Tibial nerve (tissue), 4 donors: ENCODE results near the gene FGD6. TPM values are rescaled to one million over a fixed set of nuclear protein-coding genes. Genes with fewer than 3 reads are reported as not detected.

ENCODE experiments used
- DNase-seq, 2 donors: peaks; one replicate each; pipeline ENCODE4 v3.0.0-alpha.2; 2019; ENCODE audit warnings: low spot score in 2 of 2
- H3K27ac ChIP-seq, 4 donors: fragments of 200-600 bp; sonication (generic) in 3 of 4; one replicate each; pipeline ENCODE4 v1.5.1; 2017 to 2019; ENCODE audit warnings: mild to moderate bottlenecking in 1 of 4
- H3K27me3 ChIP-seq, 2 donors: fragments of 200-600 bp; sonication (generic) in 1 of 2; one replicate each; pipeline versions ENCODE4 v1.5.1 to v1.6.0; 2017 to 2019
- H3K36me3 ChIP-seq, 3 donors: fragments of 200-600 bp; sonication (generic); one replicate each; pipeline ENCODE4 v1.5.1; 2018 to 2019
- H3K4me1 ChIP-seq, 4 donors: fragments of 200-600 bp; sonication (generic) in 3 of 4; one replicate each; pipeline ENCODE4 v1.5.1; 2017 to 2019
- H3K4me3 ChIP-seq, 4 donors: fragments of 200-600 bp; sonication (generic) in 3 of 4; one replicate each; pipeline ENCODE4 v1.5.1; 2017 to 2019; ENCODE audit warnings: mild to moderate bottlenecking in 1 of 4, moderate library complexity in 1 of 4
- H3K9me3 ChIP-seq, 4 donors: fragments of 200-600 bp; sonication (generic) in 3 of 4; one replicate each; pipeline ENCODE4 v1.5.1; 2017 to 2019
- EP300 ChIP-seq, 2 donors: sonication (generic); formaldehyde crosslinking; IDR thresholded peaks; one replicate each; pipeline ENCODE4 v1.6.1; 2017; ENCODE audit warnings: antibody characterized with exemption in 2 of 2, mild to moderate bottlenecking in 1 of 2
- POLR2A ChIP-seq, 2 donors: fragments of 450-650 bp; IDR thresholded peaks; one replicate each; pipeline ENCODE4 v1.6.1; 2017; ENCODE audit warnings: antibody characterized with exemption in 2 of 2, mild to moderate bottlenecking in 2 of 2, moderate library complexity in 2 of 2
- WGBS, 2 donors: methylation state at CpG; one replicate each; pipeline ENCODE4 v1.1.5; 2018; 5-methylcytosine and 5-hydroxymethylcytosine counted together
- total RNA-seq, 4 donors: library from RNA; depleted of rRNA; stranded (reverse); fragments of >200 nt; gene quantifications; one replicate each; pipeline ENCODE4 v1.1.0, GENCODE V29; 2016
- TF ChIP-seq, protein P1 (sequence below), 5 experiments: fragments of 200-600 bp in 3 of 5; fragments of 450-650 bp in 2 of 5; sonication (generic) in 3 of 5; IDR thresholded peaks; one replicate each; pipeline ENCODE4 v1.5.1; 2016 to 2019; ENCODE audit warnings: antibody characterized with exemption in 5 of 5, mild to moderate bottlenecking in 3 of 5, moderate library complexity in 2 of 5

The FGD6 gene
- total RNA-seq, 4 donors from 2014 or later: 9.2 to 13.4 (median 11.7) TPM

DNA sequence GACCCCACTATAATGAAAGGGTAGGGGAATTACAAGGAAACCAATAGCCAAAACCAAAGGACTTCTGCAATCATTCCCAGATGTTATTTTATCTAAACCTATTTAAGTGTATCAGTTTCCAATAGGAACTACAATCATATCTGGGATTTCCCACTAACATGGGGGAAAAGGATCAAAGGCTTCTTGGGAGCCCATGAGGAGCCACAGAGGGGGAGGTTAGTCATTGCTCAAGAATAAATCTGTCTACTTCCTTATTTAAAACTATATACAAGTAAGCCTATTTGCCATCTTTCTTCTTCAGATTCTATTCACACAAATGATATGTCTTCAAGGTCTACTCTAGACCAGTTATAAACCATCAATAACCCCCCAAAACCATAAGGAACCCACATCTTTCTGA is 33.1 kb downstream of the FGD6 start:
- H3K27ac ChIP-seq: no peak overlapping the region
- no peaks in the 10 kb centered on the region for H3K36me3 ChIP-seq
- no peak for DNase-seq
- no peaks in the 10 kb centered on the region for H3K9me3 ChIP-seq
- H3K4me1 ChIP-seq: peaks cover 0 to 1% (median 0%) of the 10 kb centered on the region in 4 donors
- H3K27me3 ChIP-seq: no peaks in the 10 kb centered on the region
- TF ChIP-seq EP300 (IDR thresholded peaks at IDR 0.05): no peak
- TF ChIP-seq, protein P1, sequence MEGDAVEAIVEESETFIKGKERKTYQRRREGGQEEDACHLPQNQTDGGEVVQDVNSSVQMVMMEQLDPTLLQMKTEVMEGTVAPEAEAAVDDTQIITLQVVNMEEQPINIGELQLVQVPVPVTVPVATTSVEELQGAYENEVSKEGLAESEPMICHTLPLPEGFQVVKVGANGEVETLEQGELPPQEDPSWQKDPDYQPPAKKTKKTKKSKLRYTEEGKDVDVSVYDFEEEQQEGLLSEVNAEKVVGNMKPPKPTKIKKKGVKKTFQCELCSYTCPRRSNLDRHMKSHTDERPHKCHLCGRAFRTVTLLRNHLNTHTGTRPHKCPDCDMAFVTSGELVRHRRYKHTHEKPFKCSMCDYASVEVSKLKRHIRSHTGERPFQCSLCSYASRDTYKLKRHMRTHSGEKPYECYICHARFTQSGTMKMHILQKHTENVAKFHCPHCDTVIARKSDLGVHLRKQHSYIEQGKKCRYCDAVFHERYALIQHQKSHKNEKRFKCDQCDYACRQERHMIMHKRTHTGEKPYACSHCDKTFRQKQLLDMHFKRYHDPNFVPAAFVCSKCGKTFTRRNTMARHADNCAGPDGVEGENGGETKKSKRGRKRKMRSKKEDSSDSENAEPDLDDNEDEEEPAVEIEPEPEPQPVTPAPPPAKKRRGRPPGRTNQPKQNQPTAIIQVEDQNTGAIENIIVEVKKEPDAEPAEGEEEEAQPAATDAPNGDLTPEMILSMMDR (IDR thresholded peaks at IDR 0.05): no peak
- TF ChIP-seq POLR2A (IDR thresholded peaks at IDR 0.05): no peak
- no peak overlapping the region for H3K4me3 ChIP-seq

DNA sequence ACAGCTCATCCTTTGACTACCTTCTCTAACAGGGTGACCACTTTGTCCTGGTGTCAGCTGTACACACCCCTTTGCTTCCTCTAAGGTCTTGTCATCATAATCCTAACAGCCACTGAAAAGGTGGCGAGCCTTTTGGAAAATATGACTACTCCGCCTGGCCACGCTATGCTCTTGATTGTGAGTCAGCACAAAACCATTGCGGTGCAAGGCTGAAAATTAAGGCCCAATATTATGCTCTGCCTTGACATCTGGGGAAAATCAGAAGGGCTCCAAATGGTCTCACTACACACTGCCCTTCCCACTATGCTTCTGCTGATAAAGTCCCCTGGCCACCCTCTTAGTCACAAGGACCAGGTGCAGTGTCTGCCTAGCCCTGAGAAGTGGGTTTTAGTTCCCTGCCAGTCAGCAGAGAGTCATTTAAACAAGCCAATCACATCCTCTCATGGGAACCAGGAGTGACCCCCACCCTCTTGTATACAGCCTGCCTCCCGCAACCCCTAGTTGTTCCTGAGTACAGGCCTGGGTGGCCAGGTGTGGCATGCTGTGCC is 34.3 kb downstream of the FGD6 start:
- no peak overlapping the region for H3K27ac ChIP-seq
- TF ChIP-seq EP300 (IDR thresholded peaks at IDR 0.05) (no peak), POLR2A (IDR thresholded peaks at IDR 0.05) (no peak)
- TF ChIP-seq, protein P1 (IDR thresholded peaks at IDR 0.05): no peak
- 73 to 77% methylated on average over 5 of the region's 5 CpGs for WGBS, 2 donors

DNA sequence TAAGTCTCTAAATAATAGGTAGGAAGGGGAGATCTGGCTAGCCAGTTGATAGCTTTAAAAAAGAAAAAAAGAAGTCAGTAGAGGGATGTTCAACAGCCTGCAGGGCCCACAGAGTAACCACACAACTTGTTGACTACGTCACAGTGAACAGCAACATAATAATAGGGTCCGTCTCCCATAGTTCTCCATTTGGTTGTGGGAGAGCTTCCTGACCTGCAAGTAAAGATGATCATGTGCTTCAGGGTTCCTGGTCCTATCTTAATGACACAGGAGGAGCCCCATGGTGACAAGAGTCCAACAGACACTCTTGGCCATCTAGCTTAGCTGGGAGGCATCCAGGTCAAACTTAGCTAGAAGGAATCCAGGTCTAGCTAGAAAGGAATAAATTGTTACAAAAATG is 36.2 kb downstream of the FGD6 start:
- 76 to 84% methylated on average over 2 of the region's 2 CpGs for WGBS, 2 donors
- no peaks in the 10 kb centered on the region for H3K4me1 ChIP-seq
- TF ChIP-seq, protein P1 (IDR thresholded peaks at IDR 0.05): no peak
- TF ChIP-seq POLR2A (IDR thresholded peaks at IDR 0.05) (no peak), EP300 (IDR thresholded peaks at IDR 0.05) (no peak)

More for the DNA sequence above, 34.3 kb downstream of the FGD6 start:
- Histone ChIP-seq H3K4me3 (no peak overlapping the region), H3K36me3 (no peaks in the 10 kb centered on the region), H3K4me1 (no peaks in the 10 kb centered on the region), H3K27me3 (no peaks in the 10 kb centered on the region), H3K9me3 (no peaks in the 10 kb centered on the region)
- no peak for DNase-seq

DNA sequence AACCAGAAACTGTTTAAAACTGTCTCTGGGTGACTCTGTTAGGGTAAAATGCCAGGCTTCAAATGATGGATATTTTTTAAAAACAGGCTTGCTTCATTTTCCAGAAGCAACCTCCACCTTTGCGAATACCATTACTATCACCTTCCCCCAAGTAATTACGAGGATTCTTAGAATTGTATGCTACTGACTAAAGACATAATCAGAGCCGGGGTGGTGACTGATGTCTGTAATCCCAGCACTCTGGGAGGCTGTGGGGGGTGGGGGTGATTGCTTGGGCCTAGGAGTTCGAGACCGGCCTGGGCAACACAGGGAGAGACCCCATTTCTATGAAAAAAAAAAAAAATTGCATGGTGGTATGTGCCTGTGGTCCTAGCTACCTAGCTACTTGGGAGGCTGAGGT is 38.3 kb downstream of the FGD6 start:
- H3K4me1 ChIP-seq: peaks cover 0 to 3% (median 0%) of the 10 kb centered on the region in 4 donors
- H3K27me3 ChIP-seq: no peaks in the 10 kb centered on the region
- no peaks in the 10 kb centered on the region for H3K9me3 ChIP-seq
- TF ChIP-seq EP300 (IDR thresholded peaks at IDR 0.05) (no peak), POLR2A (IDR thresholded peaks at IDR 0.05) (no peak)
- TF ChIP-seq, protein P1 (IDR thresholded peaks at IDR 0.05): no peak
- DNase-seq: no peak
- no peak overlapping the region for H3K4me3 ChIP-seq
- 74 to 75% methylated on average over 5 of the region's 5 CpGs for WGBS, 2 donors
- H3K36me3 ChIP-seq: no peaks in the 10 kb centered on the region
- H3K27ac ChIP-seq: no peak overlapping the region

More for the DNA sequence above, 36.2 kb downstream of the FGD6 start:
- Histone ChIP-seq H3K27ac (no peak overlapping the region), H3K36me3 (no peaks in the 10 kb centered on the region), H3K27me3 (no peaks in the 10 kb centered on the region), H3K4me3 (no peak overlapping the region), H3K9me3 (no peaks in the 10 kb centered on the region)
- no peak for DNase-seq

DNA sequence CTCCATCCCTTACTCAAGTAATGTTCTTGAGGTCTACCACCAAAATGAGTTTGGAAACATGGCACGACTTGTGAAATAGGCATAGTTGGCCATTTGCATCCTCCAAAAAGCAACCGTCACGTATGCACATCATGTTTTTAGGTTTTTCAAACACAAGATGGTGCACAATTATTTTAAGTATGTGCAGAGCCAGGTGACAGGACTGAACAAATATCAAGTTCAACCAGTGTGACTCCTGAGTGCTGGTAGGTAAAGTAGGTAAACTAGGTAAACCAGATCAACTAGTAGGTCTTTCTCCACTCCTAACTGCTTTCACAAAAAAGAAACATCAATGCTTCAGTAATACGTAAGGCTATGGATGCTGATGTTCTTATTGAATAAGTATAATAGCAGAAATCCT is 39.1 kb downstream of the FGD6 start:
- Histone ChIP-seq H3K4me1 (peaks cover 0 to 12% (median 0%) of the 10 kb centered on the region in 4 donors), H3K27me3 (no peaks in the 10 kb centered on the region), H3K36me3 (no peaks in the 10 kb centered on the region), H3K9me3 (no peaks in the 10 kb centered on the region), H3K27ac (no peak overlapping the region), H3K4me3 (no peak overlapping the region)
- no peak for DNase-seq
- 72 to 94% methylated on average over 4 of the region's 4 CpGs for WGBS, 2 donors
- no peak for TF ChIP-seq EP300 (IDR thresholded peaks at IDR 0.05)
- TF ChIP-seq, protein P1 (IDR thresholded peaks at IDR 0.05): no peak
- TF ChIP-seq POLR2A (IDR thresholded peaks at IDR 0.05): no peak
